DND-41 (cell line): ENCODE results near the gene ADM.

ENCODE experiments used
- ATAC-seq: fragments of 200-7000 bp; cut with Tn5 transposase; 3 replicates; pipeline ENCODE4 v1.9.1; 2021; ENCODE audit warnings: low read depth; ENCODE audit not compliant: insufficient read depth
- DNase-seq: peaks from one replicate; pipeline ENCODE4 v3.0.0-alpha.2; 2020
- H2AFZ ChIP-seq: 2 replicates; pipeline ENCODE4 v1.6.0; 2012; ENCODE audit warnings: low read depth, low read length
- H3K27ac ChIP-seq: 2 replicates; pipeline ENCODE4 v1.5.1; 2012; ENCODE audit warnings: low read length, inconsistent platforms
- H3K27me3 ChIP-seq: fragments of 200-600 bp; sonication (generic); 2 replicates; pipeline ENCODE4 v1.6.0; 2012; ENCODE audit warnings: low read length, mild to moderate bottlenecking, inconsistent platforms; ENCODE audit not compliant: insufficient read depth, poor library complexity
- H3K36me3 ChIP-seq: 2 replicates; pipeline ENCODE4 v1.5.1; 2012; ENCODE audit warnings: low read length, inconsistent platforms; ENCODE audit not compliant: insufficient read depth
- H3K4me1 ChIP-seq: 2 replicates; pipeline ENCODE4 v1.5.1; 2012; ENCODE audit warnings: mild to moderate bottlenecking, low read length; ENCODE audit not compliant: insufficient read depth
- H3K4me2 ChIP-seq: 2 replicates; pipeline ENCODE4 v1.6.0; 2012; ENCODE audit warnings: mild to moderate bottlenecking, moderate library complexity, low read length, inconsistent platforms; ENCODE audit not compliant: insufficient read depth
- H3K4me3 ChIP-seq, 2 experiments: fragments of 200-600 bp in 1 of 2; shearing (Covaris generic) in 1 of 2; 2 replicates each; pipeline ENCODE4 v1.5.1; 2012 to 2016; ENCODE audit warnings: inconsistent platforms in 2 of 2, low read length in 2 of 2, mild to moderate bottlenecking in 2 of 2, low read depth in 1 of 2, moderate library complexity in 1 of 2
- H3K79me2 ChIP-seq: 2 replicates; pipeline ENCODE4 v1.6.0; 2012; ENCODE audit warnings: low read length, inconsistent platforms; ENCODE audit not compliant: insufficient read depth
- H3K9ac ChIP-seq: 2 replicates; pipeline ENCODE4 v1.6.0; 2012; ENCODE audit warnings: low read depth, mild to moderate bottlenecking, inconsistent platforms, low read length, moderate library complexity
- H3K9me3 ChIP-seq: 2 replicates; pipeline ENCODE4 v1.5.1; 2012; ENCODE audit warnings: low read length, moderate library complexity, mild to moderate bottlenecking, inconsistent platforms; ENCODE audit not compliant: insufficient read depth, severe bottlenecking
- H4K20me1 ChIP-seq: 2 replicates; pipeline ENCODE4 v1.6.0; 2012; ENCODE audit warnings: low read length; ENCODE audit not compliant: insufficient read depth
- CTCF ChIP-seq: IDR thresholded peaks from 2 replicates; pipeline ENCODE4 v1.5.1; 2012; ENCODE audit warnings: borderline replicate concordance, low read length, moderate library complexity, mild to moderate bottlenecking; ENCODE audit not compliant: poor library complexity, severe bottlenecking; ENCODE audit errors: extremely low read depth
- EZH2 ChIP-seq: IDR thresholded peaks from 3 replicates; pipeline ENCODE4 v1.6.1; 2012; ENCODE audit warnings: borderline replicate concordance, low read depth, mild to moderate bottlenecking, moderate library complexity, low read length, inconsistent platforms; ENCODE audit not compliant: severe bottlenecking

The ADM gene

GRCh38 chr11:10305262-10305963 is 540 bp downstream of the ADM start:
- H3K9me3 ChIP-seq = no peaks in the 10 kb centered on the region
- peak; percentile 55 for DNase-seq
- peak overlapping the region; percentile 68 for H2AFZ ChIP-seq
- H3K9ac ChIP-seq = peak overlapping the region; percentile 55
- H3K4me3 ChIP-seq = peak overlapping the region; percentile 27 to 68; a peak in 3 of 4 replicates
- H3K27me3 ChIP-seq = peaks cover 59% of the 10 kb centered on the region
- H4K20me1 ChIP-seq = peaks cover 5% of the 10 kb centered on the region
- H3K79me2 ChIP-seq = no peaks in the 10 kb centered on the region
- no peak for TF ChIP-seq EZH2
- TF ChIP-seq CTCF = no peak
- peak; percentile 56 for ATAC-seq
- peaks cover 81% of the 10 kb centered on the region for H3K4me1 ChIP-seq
- H3K4me2 ChIP-seq = peak overlapping the region; percentile 88
- peaks cover 3% of the 10 kb centered on the region; the same call in 1 of the 2 replicates for H3K36me3 ChIP-seq
- H3K27ac ChIP-seq = peak overlapping the region; percentile 30; the same call in 1 of the 2 replicates

GRCh38 chr11:10305964-10306918 is 1.4 kb downstream of the ADM start:
- DNase-seq (no peak), ATAC-seq (no peak)
- peaks cover 84% of the 10 kb centered on the region for H3K4me1 ChIP-seq
- H3K9ac ChIP-seq = peak overlapping the region; percentile 55; the same call in 1 of the 2 replicates
- peaks cover 5% of the 10 kb centered on the region for H4K20me1 ChIP-seq
- H3K36me3 ChIP-seq = peaks cover 3% of the 10 kb centered on the region; the same call in 1 of the 2 replicates
- TF ChIP-seq EZH2 (no peak), CTCF (no peak)
- H3K27me3 ChIP-seq = peaks cover 57% of the 10 kb centered on the region
- H3K79me2 ChIP-seq = no peaks in the 10 kb centered on the region
- H3K9me3 ChIP-seq = no peaks in the 10 kb centered on the region
- H3K4me2 ChIP-seq = peak overlapping the region; percentile 88
- peak overlapping the region in 1 of 2 experiments; percentile 68; a peak in 2 of 4 replicates for H3K4me3 ChIP-seq
- H3K27ac ChIP-seq = peak overlapping the region; percentile 16; the same call in 1 of the 2 replicates
- no peak overlapping the region for H2AFZ ChIP-seq

- Histone ChIP-seq H4K20me1 (peaks cover 5% of the 10 kb centered on the region), H3K4me3 (peak overlapping the region in 1 of 2 experiments; percentile 68; a peak in 1 of 4 replicates), H3K79me2 (no peaks in the 10 kb centered on the region), H3K9me3 (no peaks in the 10 kb centered on the region), H3K9ac (peak overlapping the region; percentile 55; the same call in 1 of the 2 replicates), H2AFZ (no peak overlapping the region), H3K4me2 (peak overlapping the region; percentile 88), H3K36me3 (peaks cover 3% of the 10 kb centered on the region; the same call in 1 of the 2 replicates), H3K27ac (no peak overlapping the region), H3K4me1 (peaks cover 84% of the 10 kb centered on the region), H3K27me3 (peaks cover 50% of the 10 kb centered on the region)
- no peak for ATAC-seq
- no peak for DNase-seq
- no peak for TF ChIP-seq EZH2
- TF ChIP-seq CTCF = no peak
Observed at GRCh38 chr11:10307022-10307399, 2.1 kb downstream of the ADM start.
